HCT116 (cell line): ENCODE data around the gene ZNF385A. TPM values are rescaled to one million over a fixed set of nuclear protein-coding genes. Genes with fewer than 3 reads are reported as not detected.

Source experiments
- ATAC-seq: fragments of 200-7000 bp; cut with Tn5 transposase; 2 replicates; pipeline ENCODE4 v1.9.1; 2020; ENCODE audit warnings: mild to moderate bottlenecking, moderate library complexity
- BruUV-seq: library from RNA; stranded (reverse); fragments of 400-500 nt; replicated peaks from 2 replicates; lab custom pipeline; 2021; lab: Mats Ljungman, UMichigan
- CTCF ChIA-PET: fragments of 300-600 bp; sonication (Branson Sonifier 250); formaldehyde crosslinking; loops from one replicate; lab custom pipeline; 2021; ENCODE audit warnings: antibody characterized with exemption; lab: Charles Lee
- POLR2A ChIA-PET: fragments of 300-600, 350-600 bp; sonication (Branson Sonifier 250); formaldehyde crosslinking; loops from one replicate; lab custom pipeline; 2021; ENCODE audit warnings: antibody characterized with exemption; lab: Charles Lee
- RAD21 ChIA-PET, 2 experiments: fragments of 300-600 bp; sonication (Branson Sonifier 250); formaldehyde crosslinking; loops; one replicate each; lab custom pipeline; 2023; ENCODE audit warnings: low total read pairs in 2 of 2; ENCODE audit not compliant: uncharacterized antibody in 2 of 2, unreplicated experiment in 2 of 2, low non-redundant PET in 1 of 2; lab: Charles Lee
- DNase-seq: peaks from one replicate; pipeline ENCODE4 v3.0.0-alpha.2; 2010; ENCODE audit warnings: low read depth, low spot score
- H2AFZ ChIP-seq: fragments of 200-600 bp; shearing (Covaris generic), sonication (generic); 2 replicates; pipeline ENCODE4 v1.6.1; 2017; ENCODE audit warnings: low read depth, mixed run types, mixed read lengths, antibody characterized with exemption, low read length; ENCODE audit not compliant: poor library complexity, severe bottlenecking
- H3K27ac ChIP-seq: 2 replicates; pipeline ENCODE4 v1.5.1; 2012; ENCODE audit warnings: low read depth, low read length
- H3K27me3 ChIP-seq: fragments of 200-600 bp; sonication (generic); 2 replicates; pipeline ENCODE4 v1.6.1; 2016; ENCODE audit warnings: mixed run types, low read length, mixed read lengths; ENCODE audit not compliant: insufficient read depth
- H3K36me3 ChIP-seq, 2 experiments: fragments of 200-500 bp in 1 of 2; fragments of 200-600 bp in 1 of 2; sonication (Bioruptor generic) in 1 of 2; sonication (generic) in 1 of 2; 2 replicates each; pipeline versions ENCODE4 v1.5.1 to v1.6.1; 2014 to 2016; ENCODE audit warnings: low read length in 2 of 2, inconsistent platforms in 1 of 2, mixed read lengths in 1 of 2, mixed run types in 1 of 2; ENCODE audit not compliant: insufficient read depth in 2 of 2, control insufficient read depth in 1 of 2
- H3K4me1 ChIP-seq, 2 experiments: fragments of 200-600 bp in 1 of 2; sonication (generic) in 1 of 2; 2 replicates each; pipeline versions ENCODE4 v1.5.1 to v1.6.1; 2012 to 2017; ENCODE audit warnings: low read length in 2 of 2, inconsistent platforms in 1 of 2, mild to moderate bottlenecking in 1 of 2, mixed read lengths in 1 of 2, mixed run types in 1 of 2, moderate library complexity in 1 of 2; ENCODE audit not compliant: insufficient read depth in 2 of 2, control insufficient read depth in 1 of 2
- H3K4me2 ChIP-seq: fragments of 200-600 bp; sonication (generic); 2 replicates; pipeline ENCODE4 v1.6.1; 2017; ENCODE audit warnings: mixed run types, low read length, mixed read lengths
- H3K4me3 ChIP-seq, 2 experiments: fragments of 200-600 bp in 1 of 2; sonication (generic) in 1 of 2; replicated peaks in 1 of 2; 2 replicates each; pipeline ENCODE4 v1.5.1; 2011 to 2016; ENCODE audit warnings: low read length in 2 of 2, control low read depth in 1 of 2, low read depth in 1 of 2, mild to moderate bottlenecking in 1 of 2, mixed read lengths in 1 of 2, mixed run types in 1 of 2
- H3K79me2 ChIP-seq: fragments of 200-600 bp; sonication (generic); 2 replicates; pipeline ENCODE4 v1.6.1; 2017; ENCODE audit warnings: mild to moderate bottlenecking, mixed run types, low read length, moderate library complexity, mixed read lengths; ENCODE audit not compliant: insufficient read depth
- H3K9ac ChIP-seq: fragments of 200-600 bp; sonication (generic); 2 replicates; pipeline ENCODE4 v1.6.1; 2016; ENCODE audit warnings: low read length, mixed read lengths
- H3K9me2 ChIP-seq: fragments of 200-600 bp; sonication (generic), shearing (Covaris generic); 2 replicates; pipeline ENCODE4 v1.6.1; 2017; ENCODE audit warnings: mixed run types, mild to moderate bottlenecking, moderate library complexity; ENCODE audit not compliant: insufficient read depth
- H3K9me3 ChIP-seq, 2 experiments: fragments of 200-500 bp in 1 of 2; fragments of 200-600 bp in 1 of 2; sonication (Bioruptor generic) in 1 of 2; sonication (generic) in 1 of 2; 2 replicates each; pipeline ENCODE4 v1.6.1; 2014 to 2017; ENCODE audit warnings: low read length in 2 of 2, mixed read lengths in 2 of 2, inconsistent platforms in 1 of 2, low read depth in 1 of 2, mild to moderate bottlenecking in 1 of 2, mixed run types in 1 of 2, moderate library complexity in 1 of 2; ENCODE audit not compliant: control insufficient read depth in 1 of 2, insufficient read depth in 1 of 2
- H4K20me1 ChIP-seq: fragments of 200-600 bp; sonication (generic), shearing (Covaris generic); 2 replicates; pipeline ENCODE4 v1.6.1; 2017; ENCODE audit warnings: mixed run types, mild to moderate bottlenecking, moderate library complexity; ENCODE audit not compliant: insufficient read depth
- MAX ChIP-seq: IDR thresholded peaks from 2 replicates; pipeline ENCODE4 v1.6.1; 2012
- POLR2AphosphoS5 ChIP-seq: IDR thresholded peaks from 2 replicates; pipeline ENCODE4 v1.6.1; 2011; ENCODE audit warnings: mild to moderate bottlenecking, low read depth, low read length, moderate library complexity
- SRF ChIP-seq: IDR thresholded peaks from 2 replicates; pipeline ENCODE4 v1.6.1; 2012; ENCODE audit warnings: low read depth
- YY1 ChIP-seq: IDR thresholded peaks from 2 replicates; pipeline ENCODE4 v1.6.1; 2011; ENCODE audit warnings: low read length, low read depth, moderate library complexity, mild to moderate bottlenecking; ENCODE audit not compliant: insufficient replicate concordance; ENCODE audit errors: extremely low read depth
- intact Hi-C: fragments of 100-400 bp; cut with micrococcal nuclease; formaldehyde crosslinking; loops from 2 replicates; pipeline ENCODE4 v1.10.0; 2022
- total RNA-seq: library from RNA; stranded (reverse); gene quantifications from one replicate; pipeline ENCODE4 v1.2.1, GENCODE V29; 2021; ENCODE audit not compliant: unreplicated experiment
- TF ChIP-seq, protein P1 (sequence below), 3 experiments: fragments of 200-600 bp in 1 of 3; sonication (generic) in 1 of 3; IDR thresholded peaks in 2 of 3; conservative IDR thresholded peaks in 1 of 3; 2 replicates each; pipeline ENCODE4 v1.5.1; 2012 to 2017; ENCODE audit warnings: low read depth in 2 of 3, low read length in 2 of 3, antibody characterized with exemption in 1 of 3, borderline replicate concordance in 1 of 3, control low read depth in 1 of 3, mild to moderate bottlenecking in 1 of 3, mixed read lengths in 1 of 3, mixed run types in 1 of 3, moderate library complexity in 1 of 3; ENCODE audit not compliant: insufficient read depth in 1 of 3

ZNF385A gene
- total RNA-seq, 1 experiment from 2014 or later = 34.7 TPM

DNA sequence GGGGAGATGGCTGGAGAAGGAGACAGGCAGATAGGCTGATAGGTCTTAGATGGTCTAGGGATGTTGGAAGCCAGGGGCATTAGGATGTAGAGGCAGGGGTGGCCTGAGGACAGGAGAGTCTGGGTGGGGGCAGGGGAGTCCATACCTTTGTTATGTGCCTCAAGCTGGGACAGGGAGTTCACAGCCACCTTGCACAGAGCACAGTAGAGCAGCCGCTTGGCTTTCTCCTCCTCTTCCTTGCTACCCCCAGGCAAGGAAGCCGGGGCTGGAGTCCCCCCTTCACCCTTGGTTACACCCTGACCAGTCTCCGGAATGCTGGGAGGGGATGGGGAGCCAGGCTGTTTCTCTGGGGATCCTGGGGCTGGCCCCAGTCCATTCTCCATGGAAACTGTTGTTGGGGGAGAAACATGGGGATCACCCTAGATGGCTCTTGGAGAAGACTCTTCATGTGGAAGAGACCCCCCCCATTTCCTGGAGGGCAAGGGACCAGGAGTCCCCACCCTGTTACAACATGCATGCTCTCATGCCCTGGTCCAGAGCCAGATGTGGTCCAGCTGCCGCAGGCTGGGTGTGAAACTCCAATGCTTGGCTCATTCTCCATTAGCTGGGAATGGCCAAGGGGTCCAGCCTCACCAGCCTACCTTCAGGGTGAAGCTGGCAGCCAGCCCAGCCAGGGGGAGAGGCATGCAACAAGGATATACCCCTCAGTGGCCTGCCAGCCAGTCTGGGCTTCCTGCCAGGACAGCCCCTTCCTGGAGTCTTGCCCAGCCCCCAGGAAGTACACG lies 13.0 kb downstream of the ZNF385A start:
- no peak overlapping the region for H3K9ac ChIP-seq
- H3K27me3 ChIP-seq = no peaks in the 10 kb centered on the region
- H3K9me3 ChIP-seq = no peaks in the 10 kb centered on the region
- no peaks in the 10 kb centered on the region for H3K79me2 ChIP-seq
- no peaks in the 10 kb centered on the region for H3K36me3 ChIP-seq
- H3K9me2 ChIP-seq = no peaks in the 10 kb centered on the region
- ATAC-seq (no peak), DNase-seq (no peak)
- no peaks in the 10 kb centered on the region for H4K20me1 ChIP-seq
- POLR2A ChIA-PET = interaction anchor here (1.8 kb wide), 1 partner anchor 12 kb away, joined by 6 read pairs; no protein-coding TSS in a partner anchor
- intact Hi-C loops = loop anchor here (2.0 kb wide), 1 partner anchor 67 kb away; no protein-coding TSS in a partner anchor
- CTCF ChIA-PET = interaction anchor here (0.7 to 2.8 kb wide), 8 partner anchors 9 to 152 kb away, joined by 3 to 51 read pairs (median 4); partner anchors contain the start of gene HNRNPA1
- H3K4me2 ChIP-seq = peak overlapping the region; percentile 45
- TF ChIP-seq YY1 = no peak
- TF ChIP-seq POLR2AphosphoS5 = peak; percentile 13; the same call in 1 of the 2 replicates
- no peak for TF ChIP-seq MAX
- RAD21 ChIA-PET = interaction anchor here in 1 of 2 experiments (1.8 kb wide), 1 partner anchor 8 kb away, joined by 7 read pairs; no protein-coding TSS in a partner anchor
- H3K27ac ChIP-seq = peak overlapping the region; percentile 33; the same call in 1 of the 2 replicates
- H3K4me3 ChIP-seq = no peak overlapping the region
- no TSS peak for BruUV-seq
- peaks cover 49 to 84% of the 10 kb centered on the region in 2 experiments for H3K4me1 ChIP-seq
- H2AFZ ChIP-seq = no peak overlapping the region

GRCh38 chr12:54370171-54370730 lies 14.3 kb downstream of the ZNF385A start:
- Histone ChIP-seq H3K9ac (peak overlapping the region; percentile 39), H3K27ac (peak overlapping the region; percentile 33; the same call in 1 of the 2 replicates), H4K20me1 (no peaks in the 10 kb centered on the region), H3K4me2 (peak overlapping the region; percentile 74), H3K4me3 (peak overlapping the region in 1 of 2 experiments; percentile 29; a peak in 1 of 4 replicates), H2AFZ (no peak overlapping the region), H3K27me3 (no peaks in the 10 kb centered on the region), H3K9me3 (no peaks in the 10 kb centered on the region), H3K36me3 (no peaks in the 10 kb centered on the region), H3K9me2 (no peaks in the 10 kb centered on the region), H3K4me1 (peaks cover 43 to 71% of the 10 kb centered on the region in 2 experiments), H3K79me2 (no peaks in the 10 kb centered on the region)
- ATAC-seq = peak; percentile 73
- no peak for DNase-seq
- TF ChIP-seq, protein P1, sequence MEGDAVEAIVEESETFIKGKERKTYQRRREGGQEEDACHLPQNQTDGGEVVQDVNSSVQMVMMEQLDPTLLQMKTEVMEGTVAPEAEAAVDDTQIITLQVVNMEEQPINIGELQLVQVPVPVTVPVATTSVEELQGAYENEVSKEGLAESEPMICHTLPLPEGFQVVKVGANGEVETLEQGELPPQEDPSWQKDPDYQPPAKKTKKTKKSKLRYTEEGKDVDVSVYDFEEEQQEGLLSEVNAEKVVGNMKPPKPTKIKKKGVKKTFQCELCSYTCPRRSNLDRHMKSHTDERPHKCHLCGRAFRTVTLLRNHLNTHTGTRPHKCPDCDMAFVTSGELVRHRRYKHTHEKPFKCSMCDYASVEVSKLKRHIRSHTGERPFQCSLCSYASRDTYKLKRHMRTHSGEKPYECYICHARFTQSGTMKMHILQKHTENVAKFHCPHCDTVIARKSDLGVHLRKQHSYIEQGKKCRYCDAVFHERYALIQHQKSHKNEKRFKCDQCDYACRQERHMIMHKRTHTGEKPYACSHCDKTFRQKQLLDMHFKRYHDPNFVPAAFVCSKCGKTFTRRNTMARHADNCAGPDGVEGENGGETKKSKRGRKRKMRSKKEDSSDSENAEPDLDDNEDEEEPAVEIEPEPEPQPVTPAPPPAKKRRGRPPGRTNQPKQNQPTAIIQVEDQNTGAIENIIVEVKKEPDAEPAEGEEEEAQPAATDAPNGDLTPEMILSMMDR (IDR thresholded peaks at IDR 0.05 in 2 of 3, conservative IDR thresholded peaks at IDR 0.05 in 1 of 3; ENCODE audit: borderline replicate concordance in 1 of 3, insufficient read depth in 1 of 3, low read depth in 2 of 3, low read length in 2 of 3) = peak in 2 of 3 experiments; percentile 82 to 93; a peak in 4 of 6 replicates
- no peak for TF ChIP-seq SRF
- RAD21 ChIA-PET = interaction anchor here (0.7 to 1.8 kb wide), 2 partner anchors 9 to 232 kb away, joined by 4 to 7 read pairs (median 5); no protein-coding TSS in a partner anchor
- intact Hi-C loops = loop anchor here (1.0 to 2.0 kb wide), 2 partner anchors 24 to 69 kb away; no protein-coding TSS in a partner anchor
- BruUV-seq = no TSS peak
- CTCF ChIA-PET = interaction anchor here (0.8 to 2.8 kb wide), 19 partner anchors 10 to 169 kb away, joined by 3 to 51 read pairs (median 4); partner anchors contain the start of genes CBX5, COPZ1 and HNRNPA1
- POLR2A ChIA-PET = interaction anchor here (0.7 to 1.8 kb wide), 4 partner anchors 9 to 90 kb away, joined by 3 to 6 read pairs (median 3); partner anchors contain the start of genes CBX5 and COPZ1
